ENCODE data around the gene PUS10.

The PUS10 gene

GRCh38 chr2:60974652-60975051, 43.4 kb downstream of the PUS10 start:
- H3K14ac ChIP-seq (ENCODE audit: low read length) = no peak overlapping the region
- H3K4me3 ChIP-seq (ENCODE audit: low read depth, low read length) = no peak overlapping the region
- H2BK12ac ChIP-seq (ENCODE audit: low read length) = no peak overlapping the region
- no peak overlapping the region for H2BK5ac ChIP-seq (ENCODE audit: low read depth, low read length, poor library complexity)
- H3K79me2 ChIP-seq (ENCODE audit: control insufficient read depth, insufficient read depth, low read length, poor library complexity) = no peaks in the 10 kb centered on the region
- no peak overlapping the region for H4K12ac ChIP-seq (ENCODE audit: low read depth, low read length)
- no peaks in the 10 kb centered on the region for H3K36me3 ChIP-seq (ENCODE audit: control insufficient read depth in 1 of 2, insufficient read depth in 2 of 2, low read length in 2 of 2)
- no peak overlapping the region for H2BK120ac ChIP-seq (ENCODE audit: insufficient read depth, low read length, poor library complexity)
- no peaks in the 10 kb centered on the region for H3K4me1 ChIP-seq (ENCODE audit: control insufficient read depth in 1 of 2, insufficient read depth in 2 of 2, low read length in 2 of 2)
- no peak overlapping the region for H4K8ac ChIP-seq (ENCODE audit: low read depth, low read length)
- no peak overlapping the region for H2AFZ ChIP-seq (ENCODE audit: insufficient read depth, low read length, poor library complexity)
- no peak overlapping the region for H3K23ac ChIP-seq (ENCODE audit: low read length)
- H4K91ac ChIP-seq (ENCODE audit: low read depth, low read length) = no peak overlapping the region
- no peak for DNase-seq
- no CpG with 5 or more reads among the region's 16 CpGs for WGBS (ENCODE audit: extremely low coverage, insufficient coverage, insufficient read length)
- H3K18ac ChIP-seq (ENCODE audit: low read length) = no peak overlapping the region
- no peak overlapping the region for H3K9ac ChIP-seq (ENCODE audit: low read length)
- no peak overlapping the region for H3K4me2 ChIP-seq (ENCODE audit: low read length)
- no peak overlapping the region for H3K27ac ChIP-seq (ENCODE audit: low read depth, low read length)
- no peaks in the 10 kb centered on the region for H3K79me1 ChIP-seq (ENCODE audit: low read length)
- H3K4ac ChIP-seq (ENCODE audit: low read depth, low read length) = no peak overlapping the region
- no peaks in the 10 kb centered on the region for H3K9me3 ChIP-seq (ENCODE audit: insufficient read depth, low read depth, low read length)
- H3K27me3 ChIP-seq (ENCODE audit: insufficient read depth, low read length) = no peaks in the 10 kb centered on the region
- H2AK5ac ChIP-seq (ENCODE audit: low read length) = no peak overlapping the region

DNA sequence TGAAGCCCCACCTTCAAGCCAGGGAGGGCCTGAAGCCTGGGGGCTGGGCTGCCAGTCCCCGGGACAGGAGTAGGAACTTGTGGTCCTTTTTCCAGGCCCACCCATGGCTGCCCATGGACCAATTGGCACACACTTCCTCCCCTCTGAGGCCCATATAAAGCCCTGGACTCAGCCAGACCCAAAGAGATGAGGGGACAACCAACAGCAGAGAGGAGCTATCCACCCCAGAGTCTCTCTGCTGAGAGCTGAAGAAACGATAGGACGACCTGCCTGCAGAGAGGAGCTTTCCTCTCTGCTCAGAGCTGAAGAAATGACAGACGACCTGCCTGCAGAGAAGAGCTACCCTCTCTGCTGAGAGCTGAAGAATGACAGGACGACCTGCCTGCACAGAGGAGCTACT, 44.4 kb downstream of the PUS10 start:
- Histone ChIP-seq H3K79me2 (ENCODE audit: control insufficient read depth, insufficient read depth, low read length, poor library complexity) (no peaks in the 10 kb centered on the region), H3K4me3 (ENCODE audit: low read depth, low read length) (no peak overlapping the region), H4K8ac (ENCODE audit: low read depth, low read length) (no peak overlapping the region), H4K12ac (ENCODE audit: low read depth, low read length) (no peak overlapping the region), H2AFZ (ENCODE audit: insufficient read depth, low read length, poor library complexity) (no peak overlapping the region), H3K4ac (ENCODE audit: low read depth, low read length) (no peak overlapping the region), H3K4me2 (ENCODE audit: low read length) (no peak overlapping the region), H3K79me1 (ENCODE audit: low read length) (no peaks in the 10 kb centered on the region), H2AK5ac (ENCODE audit: low read length) (no peak overlapping the region), H3K14ac (ENCODE audit: low read length) (no peak overlapping the region), H2BK120ac (ENCODE audit: insufficient read depth, low read length, poor library complexity) (no peak overlapping the region), H2BK12ac (ENCODE audit: low read length) (no peak overlapping the region), H2BK5ac (ENCODE audit: low read depth, low read length, poor library complexity) (no peak overlapping the region), H3K9ac (ENCODE audit: low read length) (no peak overlapping the region), H3K18ac (ENCODE audit: low read length) (no peak overlapping the region), H3K36me3 (ENCODE audit: control insufficient read depth in 1 of 2, insufficient read depth in 2 of 2, low read length in 2 of 2) (no peaks in the 10 kb centered on the region), H3K9me3 (ENCODE audit: insufficient read depth, low read depth, low read length) (no peaks in the 10 kb centered on the region), H3K4me1 (ENCODE audit: control insufficient read depth in 1 of 2, insufficient read depth in 2 of 2, low read length in 2 of 2) (no peaks in the 10 kb centered on the region), H4K91ac (ENCODE audit: low read depth, low read length) (no peak overlapping the region), H3K27me3 (ENCODE audit: insufficient read depth, low read length) (no peaks in the 10 kb centered on the region), H3K27ac (ENCODE audit: low read depth, low read length) (no peak overlapping the region), H3K23ac (ENCODE audit: low read length) (no peak overlapping the region)
- WGBS (ENCODE audit: extremely low coverage, insufficient coverage, insufficient read length) = no CpG with 5 or more reads among the region's 5 CpGs
- DNase-seq = no peak

- Histone ChIP-seq H3K4me1 (ENCODE audit: control insufficient read depth in 1 of 2, insufficient read depth in 2 of 2, low read length in 2 of 2) (no peaks in the 10 kb centered on the region), H3K4me3 (ENCODE audit: low read depth, low read length) (no peak overlapping the region), H3K14ac (ENCODE audit: low read length) (no peak overlapping the region), H3K27ac (ENCODE audit: low read depth, low read length) (no peak overlapping the region), H3K9me3 (ENCODE audit: insufficient read depth, low read depth, low read length) (no peaks in the 10 kb centered on the region), H3K79me1 (ENCODE audit: low read length) (no peaks in the 10 kb centered on the region), H2AFZ (ENCODE audit: insufficient read depth, low read length, poor library complexity) (no peak overlapping the region), H3K18ac (ENCODE audit: low read length) (no peak overlapping the region), H2BK5ac (ENCODE audit: low read depth, low read length, poor library complexity) (no peak overlapping the region), H3K36me3 (ENCODE audit: control insufficient read depth in 1 of 2, insufficient read depth in 2 of 2, low read length in 2 of 2) (no peaks in the 10 kb centered on the region), H4K12ac (ENCODE audit: low read depth, low read length) (no peak overlapping the region), H2BK12ac (ENCODE audit: low read length) (no peak overlapping the region), H3K79me2 (ENCODE audit: control insufficient read depth, insufficient read depth, low read length, poor library complexity) (no peaks in the 10 kb centered on the region), H3K9ac (ENCODE audit: low read length) (no peak overlapping the region), H4K8ac (ENCODE audit: low read depth, low read length) (no peak overlapping the region), H3K4me2 (ENCODE audit: low read length) (no peak overlapping the region), H3K27me3 (ENCODE audit: insufficient read depth, low read length) (no peaks in the 10 kb centered on the region), H2BK120ac (ENCODE audit: insufficient read depth, low read length, poor library complexity) (no peak overlapping the region), H3K4ac (ENCODE audit: low read depth, low read length) (no peak overlapping the region), H2AK5ac (ENCODE audit: low read length) (no peak overlapping the region), H3K23ac (ENCODE audit: low read length) (no peak overlapping the region), H4K91ac (ENCODE audit: low read depth, low read length) (no peak overlapping the region)
- DNase-seq = no peak
- WGBS (ENCODE audit: extremely low coverage, insufficient coverage, insufficient read length) = no CpG with 5 or more reads among the region's 32 CpGs
Measured at GRCh38 chr2:60972889-60973656, 45.0 kb downstream of the PUS10 start.

DNA sequence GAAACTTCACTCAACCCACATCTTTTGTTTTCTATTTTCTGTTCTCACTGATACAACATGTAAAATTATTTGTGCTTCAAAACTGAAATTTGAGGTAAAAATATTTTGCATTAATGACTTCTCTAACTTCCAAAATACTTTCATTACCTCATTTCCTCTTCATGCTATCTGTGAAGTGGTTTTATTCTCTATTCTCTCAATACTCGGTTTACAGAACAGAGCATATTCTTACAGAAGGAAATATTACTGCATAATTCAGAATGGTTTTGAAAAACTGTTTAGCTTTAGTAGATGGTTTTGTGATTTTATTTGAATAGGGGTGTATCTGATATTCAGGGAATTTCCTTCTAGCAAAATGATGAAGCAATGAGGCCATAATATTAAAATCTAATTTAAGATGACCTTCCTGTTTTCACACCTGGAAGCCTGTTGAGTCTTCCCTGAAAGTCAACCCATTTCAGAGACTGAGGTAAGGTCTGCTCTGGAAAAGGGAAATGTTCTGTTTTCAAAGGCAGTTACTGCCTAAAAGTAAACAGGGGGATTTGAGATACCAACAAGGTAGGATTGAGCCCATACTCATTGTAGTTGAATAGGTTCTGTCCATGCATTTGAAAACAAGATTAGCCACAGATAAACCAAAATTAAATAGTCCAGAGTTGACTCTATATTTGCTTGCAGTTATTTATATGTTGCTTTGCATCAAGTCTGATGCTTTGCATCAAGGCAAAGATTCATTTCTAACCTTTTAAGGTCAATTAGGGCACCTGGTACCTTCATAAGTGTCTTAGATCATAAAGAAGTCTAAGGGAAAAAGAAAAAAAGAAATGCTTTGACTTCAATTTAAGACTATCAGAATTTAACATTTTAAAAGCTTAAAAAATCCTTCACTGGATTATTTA, 51.3 kb downstream of the PUS10 start:
- Histone ChIP-seq H3K79me2 (ENCODE audit: control insufficient read depth, insufficient read depth, low read length, poor library complexity) (no peaks in the 10 kb centered on the region), H2AK5ac (ENCODE audit: low read length) (no peak overlapping the region), H3K4me3 (ENCODE audit: low read depth, low read length) (no peak overlapping the region), H3K18ac (ENCODE audit: low read length) (no peak overlapping the region), H3K27ac (ENCODE audit: low read depth, low read length) (no peak overlapping the region), H3K9ac (ENCODE audit: low read length) (no peak overlapping the region), H3K79me1 (ENCODE audit: low read length) (no peaks in the 10 kb centered on the region), H4K8ac (ENCODE audit: low read depth, low read length) (no peak overlapping the region), H4K91ac (ENCODE audit: low read depth, low read length) (no peak overlapping the region), H4K12ac (ENCODE audit: low read depth, low read length) (no peak overlapping the region), H3K4me2 (ENCODE audit: low read length) (no peak overlapping the region), H3K14ac (ENCODE audit: low read length) (no peak overlapping the region), H3K23ac (ENCODE audit: low read length) (no peak overlapping the region), H3K9me3 (ENCODE audit: insufficient read depth, low read depth, low read length) (no peaks in the 10 kb centered on the region), H3K27me3 (ENCODE audit: insufficient read depth, low read length) (no peaks in the 10 kb centered on the region), H2BK5ac (ENCODE audit: low read depth, low read length, poor library complexity) (no peak overlapping the region), H3K4ac (ENCODE audit: low read depth, low read length) (no peak overlapping the region), H3K36me3 (ENCODE audit: control insufficient read depth in 1 of 2, insufficient read depth in 2 of 2, low read length in 2 of 2) (no peaks in the 10 kb centered on the region), H2AFZ (ENCODE audit: insufficient read depth, low read length, poor library complexity) (no peak overlapping the region), H2BK12ac (ENCODE audit: low read length) (no peak overlapping the region), H2BK120ac (ENCODE audit: insufficient read depth, low read length, poor library complexity) (no peak overlapping the region), H3K4me1 (ENCODE audit: control insufficient read depth in 1 of 2, insufficient read depth in 2 of 2, low read length in 2 of 2) (no peaks in the 10 kb centered on the region)
- WGBS (ENCODE audit: extremely low coverage, insufficient coverage, insufficient read length) = no CpG with 5 or more reads among the region's 1 CpG
- DNase-seq = no peak

Measured in trophoblast cell (in vitro differentiated cells and primary cell).